Measurements from ENCODE around the gene EP400. TPM values are rescaled to one million over a fixed set of nuclear protein-coding genes. Genes with fewer than 3 reads are reported as not detected.

EP400 gene
- total and polyA plus RNA-seq, 9 donors, result 19.6 to 60.7 (median 44.0) TPM

DNA sequence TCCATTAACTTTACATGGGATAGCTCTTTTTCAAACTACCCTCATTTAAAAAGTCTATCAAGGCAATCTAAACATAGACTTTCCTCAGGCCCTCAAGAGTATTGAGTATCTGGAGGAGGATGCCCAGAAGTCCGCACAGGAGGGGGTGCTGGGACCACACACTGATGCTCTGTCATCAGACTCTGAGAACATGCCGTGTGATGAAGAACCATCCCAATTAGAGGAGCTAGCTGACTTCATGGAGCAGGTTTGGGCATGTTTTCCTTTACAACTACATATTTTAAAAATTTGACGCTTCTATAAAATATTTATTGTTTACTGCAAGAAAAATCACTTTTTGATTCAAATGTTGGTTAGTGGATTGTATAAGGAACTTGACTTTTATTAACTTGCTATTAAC is 93.5 kb downstream of the EP400 start:
- H3K27ac ChIP-seq, result no peak overlapping the region
- no peaks in the 10 kb centered on the region for H3K36me3 ChIP-seq
- no peaks in the 10 kb centered on the region for H3K4me1 ChIP-seq (ENCODE audit: insufficient read depth)
- 88 to 94% (median 91%) methylated on average over 3 of the region's 3 CpGs for WGBS, 3 donors
- no peak overlapping the region for H3K4me3 ChIP-seq
- intact Hi-C loops (cut with DNase I), result no loop called here
- DNase-seq, result no peak
- TF ChIP-seq, protein P1, sequence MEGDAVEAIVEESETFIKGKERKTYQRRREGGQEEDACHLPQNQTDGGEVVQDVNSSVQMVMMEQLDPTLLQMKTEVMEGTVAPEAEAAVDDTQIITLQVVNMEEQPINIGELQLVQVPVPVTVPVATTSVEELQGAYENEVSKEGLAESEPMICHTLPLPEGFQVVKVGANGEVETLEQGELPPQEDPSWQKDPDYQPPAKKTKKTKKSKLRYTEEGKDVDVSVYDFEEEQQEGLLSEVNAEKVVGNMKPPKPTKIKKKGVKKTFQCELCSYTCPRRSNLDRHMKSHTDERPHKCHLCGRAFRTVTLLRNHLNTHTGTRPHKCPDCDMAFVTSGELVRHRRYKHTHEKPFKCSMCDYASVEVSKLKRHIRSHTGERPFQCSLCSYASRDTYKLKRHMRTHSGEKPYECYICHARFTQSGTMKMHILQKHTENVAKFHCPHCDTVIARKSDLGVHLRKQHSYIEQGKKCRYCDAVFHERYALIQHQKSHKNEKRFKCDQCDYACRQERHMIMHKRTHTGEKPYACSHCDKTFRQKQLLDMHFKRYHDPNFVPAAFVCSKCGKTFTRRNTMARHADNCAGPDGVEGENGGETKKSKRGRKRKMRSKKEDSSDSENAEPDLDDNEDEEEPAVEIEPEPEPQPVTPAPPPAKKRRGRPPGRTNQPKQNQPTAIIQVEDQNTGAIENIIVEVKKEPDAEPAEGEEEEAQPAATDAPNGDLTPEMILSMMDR (IDR thresholded peaks at IDR 0.05), result no peak
- TF ChIP-seq POLR2A (IDR thresholded peaks at IDR 0.05) (no peak), EP300 (IDR thresholded peaks at IDR 0.05) (no peak)
- no peaks in the 10 kb centered on the region for H3K27me3 ChIP-seq
- no peaks in the 10 kb centered on the region for H3K9me3 ChIP-seq

DNA sequence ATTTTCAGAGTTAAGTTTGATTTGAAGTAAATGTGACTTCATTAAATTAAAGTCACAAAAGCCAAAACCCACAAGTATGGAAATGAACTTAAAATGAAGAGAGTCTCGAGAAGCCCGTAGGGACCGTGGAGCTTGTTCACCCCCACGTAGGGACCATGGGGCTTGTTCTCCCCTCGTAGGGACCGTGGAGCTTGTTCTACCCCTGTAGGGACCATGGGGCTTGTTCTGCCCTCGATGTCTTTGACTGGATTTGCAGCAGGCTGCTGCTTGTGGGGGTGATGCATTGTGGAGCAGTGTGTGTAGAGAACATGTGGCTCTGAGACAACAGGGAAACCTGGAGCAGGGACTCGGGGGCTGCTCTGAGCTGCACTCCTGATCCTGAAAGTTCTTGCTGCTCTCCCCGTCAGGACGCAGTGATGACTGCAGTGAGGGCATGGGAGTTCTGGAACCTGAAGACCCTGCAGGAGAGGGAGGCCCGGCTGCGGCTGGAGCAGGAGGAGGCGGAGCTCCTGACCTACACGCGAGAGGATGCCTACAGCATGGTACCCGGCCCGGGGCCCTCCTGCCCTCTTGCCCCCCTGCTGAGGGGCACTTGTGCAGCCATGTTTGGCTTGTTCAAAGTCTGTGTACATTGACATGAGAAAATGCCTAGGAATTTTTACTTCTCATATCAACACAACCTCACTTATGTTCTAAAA is 94.2 kb downstream of the EP400 start:
- no peak for TF ChIP-seq POLR2A (IDR thresholded peaks at IDR 0.05)
- TF ChIP-seq EP300 (IDR thresholded peaks at IDR 0.05), result no peak
- TF ChIP-seq, protein P1 (IDR thresholded peaks at IDR 0.05), result no peak
- Histone ChIP-seq H3K4me1 (ENCODE audit: insufficient read depth) (no peaks in the 10 kb centered on the region), H3K36me3 (no peaks in the 10 kb centered on the region), H3K4me3 (no peak overlapping the region), H3K27me3 (no peaks in the 10 kb centered on the region), H3K27ac (no peak overlapping the region), H3K9me3 (no peaks in the 10 kb centered on the region)
- intact Hi-C loops (cut with DNase I), result no loop called here
- DNase-seq, result peak in 1 of 5 donors; percentile 21
- 79 to 82% (median 81%) methylated on average over 17 of the region's 17 CpGs for WGBS, 3 donors

DNA sequence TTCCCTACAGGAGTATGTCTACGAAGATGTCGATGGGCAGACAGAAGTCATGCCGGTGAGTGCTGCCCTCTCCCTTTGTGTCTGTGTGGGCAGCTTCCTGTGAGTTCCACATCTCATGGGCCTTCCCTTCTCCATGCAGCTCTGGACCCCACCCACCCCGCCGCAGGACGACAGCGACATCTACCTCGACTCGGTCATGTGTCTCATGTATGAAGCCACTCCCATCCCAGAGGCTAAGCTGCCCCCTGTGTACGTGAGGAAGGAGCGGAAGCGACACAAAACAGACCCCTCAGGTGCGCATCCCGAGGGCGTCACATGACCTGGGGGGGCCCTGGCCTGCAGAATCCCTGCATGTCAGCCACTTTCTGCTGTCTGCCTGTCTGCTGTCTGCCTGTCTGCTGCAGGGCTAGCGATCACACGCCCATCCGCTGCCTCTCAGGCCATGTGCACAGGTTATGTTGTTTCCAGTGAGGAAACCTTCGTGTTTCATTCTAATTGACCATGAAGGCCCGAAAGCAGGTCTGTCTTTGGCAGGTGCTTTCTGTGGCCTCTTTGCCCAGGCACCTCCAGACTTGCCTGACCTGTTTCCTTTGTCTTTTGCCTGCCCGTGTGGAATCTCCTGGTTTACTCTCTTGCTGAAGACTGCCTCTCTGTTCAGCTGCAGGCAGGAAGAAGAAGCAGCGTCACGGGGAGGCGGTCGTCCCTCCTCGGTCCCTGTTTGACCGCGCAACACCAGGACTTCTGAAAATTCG is 95.1 kb downstream of the EP400 start:
- no peaks in the 10 kb centered on the region for H3K9me3 ChIP-seq
- WGBS, 3 donors, result 93 to 94% (median 93%) methylated on average over 29 of the region's 29 CpGs
- no peaks in the 10 kb centered on the region for H3K36me3 ChIP-seq

DNA sequence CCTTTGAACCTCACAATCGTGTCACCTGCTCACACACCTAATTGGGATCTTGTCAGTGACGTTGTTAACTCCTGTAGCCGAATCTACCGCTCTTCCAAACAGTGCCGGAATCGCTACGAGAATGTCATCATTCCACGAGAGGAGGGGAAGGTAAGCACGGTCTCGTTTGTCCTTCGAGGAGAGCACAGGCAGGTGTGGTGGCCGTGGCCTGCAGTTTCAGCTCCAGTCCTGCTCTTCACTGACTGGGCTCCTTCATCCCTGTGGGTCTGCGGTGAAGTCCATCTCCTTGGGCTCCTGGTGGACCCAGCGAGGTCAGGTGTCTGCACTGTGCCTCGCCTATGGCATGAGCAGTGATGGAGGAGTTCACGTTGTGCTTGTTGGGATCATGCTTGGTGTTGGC is 96.0 kb downstream of the EP400 start:
- WGBS, 3 donors, result 92 to 94% (median 93%) methylated on average over 16 of the region's 16 CpGs
- Histone ChIP-seq H3K9me3 (no peaks in the 10 kb centered on the region), H3K36me3 (no peaks in the 10 kb centered on the region), H3K4me3 (no peak overlapping the region), H3K4me1 (ENCODE audit: insufficient read depth) (no peaks in the 10 kb centered on the region), H3K27me3 (no peaks in the 10 kb centered on the region), H3K27ac (no peak overlapping the region)
- intact Hi-C loops (cut with DNase I), result loop anchor here in 1 of 4 donors (1.0 kb wide), 1 partner anchor 40 kb away; no protein-coding TSS in a partner anchor
- TF ChIP-seq, protein P1 (IDR thresholded peaks at IDR 0.05), result no peak
- no peak for TF ChIP-seq EP300 (IDR thresholded peaks at IDR 0.05)
- TF ChIP-seq POLR2A (IDR thresholded peaks at IDR 0.05), result no peak
- no peak for DNase-seq

More for the DNA sequence above, 95.1 kb downstream of the EP400 start:
- TF ChIP-seq POLR2A (IDR thresholded peaks at IDR 0.05) (no peak), EP300 (IDR thresholded peaks at IDR 0.05) (no peak)
- TF ChIP-seq, protein P1 (IDR thresholded peaks at IDR 0.05), result no peak
- Histone ChIP-seq H3K27ac (no peak overlapping the region), H3K4me1 (ENCODE audit: insufficient read depth) (no peaks in the 10 kb centered on the region), H3K4me3 (no peak overlapping the region), H3K27me3 (no peaks in the 10 kb centered on the region)
- intact Hi-C loops (cut with DNase I), result loop anchor here in 1 of 4 donors (1.0 kb wide), 1 partner anchor 40 kb away; no protein-coding TSS in a partner anchor
- DNase-seq, result no peak
